Naive thymus-derived CD4-positive, alpha-beta T cell (primary cell): Measurements from ENCODE around the gene CLIC5. TPM values are rescaled to one million over a fixed set of nuclear protein-coding genes. Genes with fewer than 3 reads are reported as not detected.

Source experiments
- ATAC-seq: fragments of 150-1000 bp; cut with Tn5 transposase; 2 replicates; pipeline ENCODE4 v1.10.0; 2021; ENCODE audit warnings: mild to moderate bottlenecking, moderate library complexity
- CTCF ChIA-PET: fragments of 350-600 bp; sonication (Branson Sonifier 250); formaldehyde crosslinking; loops from one replicate; lab custom pipeline; 2021; ENCODE audit warnings: antibody characterized with exemption; lab: Charles Lee
- POLR2A ChIA-PET: fragments of 350-600 bp; sonication (Branson Sonifier 250); formaldehyde crosslinking; loops from one replicate; lab custom pipeline; 2021; ENCODE audit warnings: antibody characterized with exemption, inconsistent platforms; lab: Charles Lee
- DNase-seq, 9 donors: peaks; one replicate each; pipeline versions ENCODE4 v3.0.0 to v3.0.0-alpha.2; 2020 to 2022; ENCODE audit warnings: mixed read lengths in 1 of 9
- H3K27ac ChIP-seq: one replicate; pipeline ENCODE4 v1.7.0; 2013; ENCODE audit warnings: mild to moderate bottlenecking, low read depth, low read length, moderate library complexity
- H3K27me3 ChIP-seq, 2 donors: one replicate each; pipeline ENCODE4 v1.7.0; 2013; ENCODE audit warnings: low read length in 2 of 2, mild to moderate bottlenecking in 2 of 2, moderate library complexity in 2 of 2; ENCODE audit not compliant: control insufficient read depth in 2 of 2, insufficient read depth in 2 of 2
- H3K36me3 ChIP-seq, 3 experiments: 1 replicate in 2 of 3; 2 replicates in 1 of 3; pipeline ENCODE4 v1.7.0; 2013; ENCODE audit warnings: low read length in 3 of 3, mild to moderate bottlenecking in 3 of 3, moderate library complexity in 1 of 3; ENCODE audit not compliant: insufficient read depth in 3 of 3, control insufficient read depth in 2 of 3
- H3K4me1 ChIP-seq, 2 donors: one replicate each; pipeline ENCODE4 v1.7.0; 2013; ENCODE audit warnings: low read length in 2 of 2, mild to moderate bottlenecking in 2 of 2, moderate library complexity in 1 of 2; ENCODE audit not compliant: control insufficient read depth in 2 of 2, insufficient read depth in 2 of 2
- H3K4me3 ChIP-seq: 2 replicates; pipeline ENCODE4 v1.7.0; 2013; ENCODE audit warnings: mild to moderate bottlenecking, low read length
- H3K9me3 ChIP-seq, 3 experiments: 1 replicate in 2 of 3; 2 replicates in 1 of 3; pipeline ENCODE4 v1.7.0; 2013; ENCODE audit warnings: low read length in 3 of 3; ENCODE audit not compliant: control insufficient read depth in 2 of 3
- H3K27ac Mint-ChIP-seq, 9 donors: one replicate each; pipeline ENCODE4 v1.8.0; 2020 to 2022; ENCODE audit warnings: mixed read lengths in 9 of 9, mild to moderate bottlenecking in 8 of 9, moderate library complexity in 5 of 9, inconsistent platforms in 2 of 9
- H3K27me3 Mint-ChIP-seq, 5 donors: one replicate each; pipeline ENCODE4 v1.8.0; 2021 to 2022; ENCODE audit warnings: mixed read lengths in 5 of 5, mild to moderate bottlenecking in 1 of 5
- H3K36me3 Mint-ChIP-seq, 5 donors: one replicate each; pipeline ENCODE4 v1.8.0; 2020 to 2022; ENCODE audit warnings: mixed read lengths in 5 of 5, mild to moderate bottlenecking in 3 of 5, inconsistent platforms in 1 of 5
- H3K4me1 Mint-ChIP-seq, 7 donors: one replicate each; pipeline ENCODE4 v1.8.0; 2020 to 2022; ENCODE audit warnings: mixed read lengths in 7 of 7, mild to moderate bottlenecking in 3 of 7, inconsistent platforms in 1 of 7
- H3K4me3 Mint-ChIP-seq, 10 donors: one replicate each; pipeline ENCODE4 v1.8.0; 2020 to 2022; ENCODE audit warnings: mild to moderate bottlenecking in 10 of 10, mixed read lengths in 10 of 10, moderate library complexity in 6 of 10, inconsistent platforms in 2 of 10
- H3K9me3 Mint-ChIP-seq, 11 donors: one replicate each; pipeline ENCODE4 v1.8.0; 2020 to 2022; ENCODE audit warnings: mixed read lengths in 11 of 11, mild to moderate bottlenecking in 4 of 11, inconsistent platforms in 1 of 11, moderate library complexity in 1 of 11
- intact Hi-C, 2 donors: fragments of 100-400 bp; cut with micrococcal nuclease; formaldehyde crosslinking; loops; one replicate each; pipeline ENCODE4 v1.15.1; 2023
- polyA plus RNA-seq, 2 donors: library from polyadenylated mRNA; unstranded; fragments of 300-500 nt; fragmentation: Illumina TruSeq; gene quantifications; one replicate each; pipeline ENCODE4 v1.2.3, GENCODE V29; 2021
- total RNA-seq, 6 experiments: library from RNA in 5 of 6; stranded (reverse) in 5 of 6; gene quantifications; 1 replicate in 5 of 6; 2 replicates in 1 of 6; pipeline ENCODE4 v1.2.3 and lab custom pipeline; 2021 to 2026

The CLIC5 gene
- total and polyA plus RNA-seq, 7 experiments from 2014 or later: 0.41 to 4.1 (median 2.6) TPM

- Mint-ChIP-seq H3K27ac (no peak overlapping the region), H3K9me3 (peaks cover 0 to 2% (median 0%) of the 10 kb centered on the region in 11 donors), H3K27me3 (peaks cover 0 to 2% (median 0%) of the 10 kb centered on the region in 5 donors), H3K36me3 (no peaks in the 10 kb centered on the region), H3K4me1 (peaks cover 6 to 40% (median 12%) of the 10 kb centered on the region in 7 donors), H3K4me3 (no peak overlapping the region)
- Histone ChIP-seq H3K27ac (no peak overlapping the region), H3K36me3 (no peaks in the 10 kb centered on the region), H3K4me1 (no peaks in the 10 kb centered on the region), H3K27me3 (no peaks in the 10 kb centered on the region), H3K4me3 (no peak overlapping the region), H3K9me3 (no peaks in the 10 kb centered on the region)
- ATAC-seq (no peak), DNase-seq (no peak)
- intact Hi-C loops: no loop called here
- ChIA-PET CTCF (no interaction called here), POLR2A (no interaction called here)
Measured at GRCh38 chr6:45838996-45839395, 176.7 kb downstream of the CLIC5 start.

- peaks cover 6 to 39% (median 12%) of the 10 kb centered on the region in 7 donors for H3K4me1 Mint-ChIP-seq
- H3K4me3 Mint-ChIP-seq: no peak overlapping the region
- ChIA-PET POLR2A (no interaction called here), CTCF (no interaction called here)
- intact Hi-C loops: no loop called here
- H3K9me3 Mint-ChIP-seq: peaks cover 0 to 2% (median 0%) of the 10 kb centered on the region in 11 donors
- H3K36me3 Mint-ChIP-seq: no peaks in the 10 kb centered on the region
- Histone ChIP-seq H3K27me3 (no peaks in the 10 kb centered on the region), H3K9me3 (no peaks in the 10 kb centered on the region), H3K4me3 (no peak overlapping the region), H3K4me1 (no peaks in the 10 kb centered on the region), H3K36me3 (no peaks in the 10 kb centered on the region), H3K27ac (no peak overlapping the region)
- peaks cover 0 to 2% (median 0%) of the 10 kb centered on the region in 5 donors for H3K27me3 Mint-ChIP-seq
- no peak overlapping the region for H3K27ac Mint-ChIP-seq
- no peak for DNase-seq
- ATAC-seq: no peak
Measured at GRCh38 chr6:45838451-45838850, 177.2 kb downstream of the CLIC5 start.

GRCh38 chr6:45837541-45838200, 178.0 kb downstream of the CLIC5 start:
- peaks cover 0 to 2% (median 0%) of the 10 kb centered on the region in 11 donors for H3K9me3 Mint-ChIP-seq
- Histone ChIP-seq H3K27ac (no peak overlapping the region), H3K4me3 (no peak overlapping the region), H3K36me3 (no peaks in the 10 kb centered on the region), H3K27me3 (no peaks in the 10 kb centered on the region), H3K9me3 (no peaks in the 10 kb centered on the region), H3K4me1 (no peaks in the 10 kb centered on the region)
- ChIA-PET CTCF (no interaction called here), POLR2A (no interaction called here)
- ATAC-seq (no peak), DNase-seq (no peak)
- intact Hi-C loops: no loop called here
- H3K27ac Mint-ChIP-seq: peak overlapping the region in 1 of 9 donors; percentile 32
- H3K4me3 Mint-ChIP-seq: no peak overlapping the region
- peaks cover 6 to 39% (median 12%) of the 10 kb centered on the region in 7 donors for H3K4me1 Mint-ChIP-seq
- no peaks in the 10 kb centered on the region for H3K36me3 Mint-ChIP-seq
- peaks cover 0 to 2% (median 0%) of the 10 kb centered on the region in 5 donors for H3K27me3 Mint-ChIP-seq

GRCh38 chr6:45836984-45837383, 178.7 kb downstream of the CLIC5 start:
- H3K27ac ChIP-seq: no peak overlapping the region
- ChIA-PET POLR2A (no interaction called here), CTCF (no interaction called here)
- Mint-ChIP-seq H3K27ac (no peak overlapping the region), H3K27me3 (peaks cover 0 to 2% (median 0%) of the 10 kb centered on the region in 5 donors), H3K9me3 (peaks cover 0 to 2% (median 0%) of the 10 kb centered on the region in 11 donors), H3K36me3 (no peaks in the 10 kb centered on the region), H3K4me3 (no peak overlapping the region), H3K4me1 (peaks cover 6 to 44% (median 13%) of the 10 kb centered on the region in 7 donors)
- intact Hi-C loops: no loop called here
- no peak for ATAC-seq
- H3K4me1 ChIP-seq: no peaks in the 10 kb centered on the region
- no peaks in the 10 kb centered on the region for H3K9me3 ChIP-seq
- H3K4me3 ChIP-seq: no peak overlapping the region
- DNase-seq: no peak
- no peaks in the 10 kb centered on the region for H3K36me3 ChIP-seq
- H3K27me3 ChIP-seq: no peaks in the 10 kb centered on the region

- Histone ChIP-seq H3K27ac (no peak overlapping the region), H3K4me3 (no peak overlapping the region), H3K9me3 (no peaks in the 10 kb centered on the region), H3K36me3 (no peaks in the 10 kb centered on the region), H3K4me1 (peaks cover 0 to under 1% of the 10 kb centered on the region in 2 donors), H3K27me3 (no peaks in the 10 kb centered on the region)
- H3K4me3 Mint-ChIP-seq: no peak overlapping the region
- ChIA-PET POLR2A (no interaction called here), CTCF (no interaction called here)
- no peak overlapping the region for H3K27ac Mint-ChIP-seq
- no peak for ATAC-seq
- DNase-seq: no peak
- intact Hi-C loops: no loop called here
- H3K9me3 Mint-ChIP-seq: peaks cover 0 to 2% (median 0%) of the 10 kb centered on the region in 11 donors
- peaks cover 0 to 2% (median 0%) of the 10 kb centered on the region in 5 donors for H3K27me3 Mint-ChIP-seq
- no peaks in the 10 kb centered on the region for H3K36me3 Mint-ChIP-seq
- peaks cover 6 to 49% (median 16%) of the 10 kb centered on the region in 7 donors for H3K4me1 Mint-ChIP-seq
Measured at GRCh38 chr6:45836438-45836824, 179.2 kb downstream of the CLIC5 start.

GRCh38 chr6:45835721-45836437, 179.8 kb downstream of the CLIC5 start:
- no peak overlapping the region for H3K27ac ChIP-seq
- peaks cover 12 to 55% (median 21%) of the 10 kb centered on the region in 7 donors for H3K4me1 Mint-ChIP-seq
- no peaks in the 10 kb centered on the region for H3K36me3 ChIP-seq
- intact Hi-C loops: no loop called here
- H3K4me1 ChIP-seq: peaks cover 0 to 5% of the 10 kb centered on the region in 2 donors
- ChIA-PET CTCF (no interaction called here), POLR2A (no interaction called here)
- H3K27me3 Mint-ChIP-seq: no peaks in the 10 kb centered on the region
- peak overlapping the region in 1 of 9 donors; percentile 44 for H3K27ac Mint-ChIP-seq
- no peak for ATAC-seq
- H3K36me3 Mint-ChIP-seq: no peaks in the 10 kb centered on the region
- H3K9me3 Mint-ChIP-seq: peaks cover 0 to 2% (median 0%) of the 10 kb centered on the region in 11 donors
- H3K27me3 ChIP-seq: no peaks in the 10 kb centered on the region
- no peaks in the 10 kb centered on the region for H3K9me3 ChIP-seq
- DNase-seq: no peak
- H3K4me3 Mint-ChIP-seq: no peak overlapping the region
- H3K4me3 ChIP-seq: no peak overlapping the region
